HepG2 (cell line): ENCODE results near the gene NOS1AP. TPM values are rescaled to one million over a fixed set of nuclear protein-coding genes. Genes with fewer than 3 reads are reported as not detected.

Source experiments
- CREB1 ChIP-seq, 2 experiments: fragments of 450-650 bp in 1 of 2; IDR thresholded peaks; 2 replicates each; pipeline ENCODE4 v1.6.1; 2016 to 2017; ENCODE audit warnings: control low read depth in 1 of 2, mild to moderate bottlenecking in 1 of 2, missing compliant biosample characterization in 1 of 2, missing genetic modification characterization in 1 of 2
- MBD4 ChIP-seq: IDR thresholded peaks from 2 replicates; pipeline ENCODE4 v1.6.1; 2012; ENCODE audit warnings: low read length, inconsistent platforms, borderline replicate concordance
- MEF2D ChIP-seq: sonication (generic); formaldehyde crosslinking; IDR thresholded peaks from 2 replicates; pipeline ENCODE4 v1.5.1; 2020; ENCODE audit warnings: mild to moderate bottlenecking, missing genetic modification reagents
- MEIS1 ChIP-seq: sonication (generic); formaldehyde crosslinking; IDR thresholded peaks from 2 replicates; pipeline ENCODE4 v1.9.0; 2021; ENCODE audit warnings: mild to moderate bottlenecking, missing genetic modification reagents, moderate library complexity, borderline replicate concordance
- NFIB ChIP-seq: sonication (generic); formaldehyde crosslinking; IDR thresholded peaks from 2 replicates; pipeline ENCODE4 v1.9.0; 2021; ENCODE audit warnings: missing genetic modification reagents, mild to moderate bottlenecking, borderline replicate concordance
- PITX1 ChIP-seq: sonication (generic); formaldehyde crosslinking; IDR thresholded peaks from 2 replicates; pipeline ENCODE4 v1.5.1; 2020; ENCODE audit warnings: mild to moderate bottlenecking, missing genetic modification reagents
- SP4 ChIP-seq: sonication (generic); formaldehyde crosslinking; IDR thresholded peaks from 2 replicates; pipeline ENCODE4 v1.8.1; 2023; ENCODE audit warnings: mild to moderate bottlenecking, missing genetic modification reagents
- YEATS2 ChIP-seq: sonication (generic); formaldehyde crosslinking; IDR thresholded peaks from 2 replicates; pipeline ENCODE4 v1.4.0; 2020; ENCODE audit warnings: missing genetic modification reagents, borderline replicate concordance
- ZC3H13 ChIP-seq: sonication (generic); formaldehyde crosslinking; IDR thresholded peaks from 2 replicates; pipeline ENCODE4 v1.8.1; 2023; ENCODE audit warnings: mild to moderate bottlenecking, missing genetic modification reagents, moderate library complexity
- ZNF235 ChIP-seq: sonication (generic); formaldehyde crosslinking; IDR thresholded peaks from 2 replicates; pipeline ENCODE4 v1.8.1; 2023; ENCODE audit warnings: mild to moderate bottlenecking, missing genetic modification reagents, borderline replicate concordance
- ZNF317 ChIP-seq: sonication (generic); formaldehyde crosslinking; IDR thresholded peaks from 2 replicates; pipeline ENCODE4 v1.5.0; 2020; ENCODE audit warnings: mild to moderate bottlenecking, missing genetic modification reagents
- ZNF430 ChIP-seq: sonication (generic); formaldehyde crosslinking; IDR thresholded peaks from 2 replicates; pipeline ENCODE4 v1.9.0; 2021; ENCODE audit warnings: mild to moderate bottlenecking, missing genetic modification reagents
- ZNF710 ChIP-seq: sonication (generic); formaldehyde crosslinking; IDR thresholded peaks from 2 replicates; pipeline ENCODE4 v1.5.0; 2020; ENCODE audit warnings: mild to moderate bottlenecking, missing genetic modification reagents, borderline replicate concordance
- ZNF761 ChIP-seq: sonication (generic); formaldehyde crosslinking; conservative IDR thresholded peaks from 2 replicates; pipeline ENCODE4 v1.4.0; 2020; ENCODE audit warnings: mild to moderate bottlenecking, missing genetic modification reagents
- ZNF788 ChIP-seq: sonication (generic); formaldehyde crosslinking; IDR thresholded peaks from 2 replicates; pipeline ENCODE4 v1.5.0; 2020; ENCODE audit warnings: mild to moderate bottlenecking, missing genetic modification reagents, borderline replicate concordance
- polyA plus RNA-seq, 8 experiments: library from polyadenylated mRNA; depleted of rRNA in 3 of 8; stranded (reverse) in 7 of 8; unstranded in 1 of 8; fragments of >200 nt; fragmentation: Illumina TruSeq in 4 of 8; extraction: Trizol in 4 of 8; gene quantifications; 2 replicates each; pipeline versions ENCODE4 v1.2.1 to v1.2.3, GENCODE V29; 2011 to 2016; ENCODE audit warnings: low read depth in 4 of 8, missing spikeins in 1 of 8, mixed read lengths in 1 of 8; ENCODE audit not compliant: insufficient read depth in 1 of 8
- total RNA-seq, 5 experiments: library from RNA; depleted of rRNA; stranded (reverse); fragments of >200 nt; fragmentation: Illumina TruSeq; extraction: Trizol; gene quantifications; 2 replicates each; pipeline ENCODE4 v1.2.3, GENCODE V29; 2016; ENCODE audit warnings: low read depth in 1 of 5
- TF ChIP-seq, protein P1 (sequence below): sonication (generic); formaldehyde crosslinking; IDR thresholded peaks from 2 replicates; pipeline ENCODE4 v1.5.1; 2020; ENCODE audit warnings: mild to moderate bottlenecking, missing genetic modification reagents, borderline replicate concordance

NOS1AP gene
- total and polyA plus RNA-seq, 2 of the 13 experiments (the other 11 are each of a cell fraction or from before 2014, with no cell fraction given) = 2.0 to 3.3 TPM

DNA sequence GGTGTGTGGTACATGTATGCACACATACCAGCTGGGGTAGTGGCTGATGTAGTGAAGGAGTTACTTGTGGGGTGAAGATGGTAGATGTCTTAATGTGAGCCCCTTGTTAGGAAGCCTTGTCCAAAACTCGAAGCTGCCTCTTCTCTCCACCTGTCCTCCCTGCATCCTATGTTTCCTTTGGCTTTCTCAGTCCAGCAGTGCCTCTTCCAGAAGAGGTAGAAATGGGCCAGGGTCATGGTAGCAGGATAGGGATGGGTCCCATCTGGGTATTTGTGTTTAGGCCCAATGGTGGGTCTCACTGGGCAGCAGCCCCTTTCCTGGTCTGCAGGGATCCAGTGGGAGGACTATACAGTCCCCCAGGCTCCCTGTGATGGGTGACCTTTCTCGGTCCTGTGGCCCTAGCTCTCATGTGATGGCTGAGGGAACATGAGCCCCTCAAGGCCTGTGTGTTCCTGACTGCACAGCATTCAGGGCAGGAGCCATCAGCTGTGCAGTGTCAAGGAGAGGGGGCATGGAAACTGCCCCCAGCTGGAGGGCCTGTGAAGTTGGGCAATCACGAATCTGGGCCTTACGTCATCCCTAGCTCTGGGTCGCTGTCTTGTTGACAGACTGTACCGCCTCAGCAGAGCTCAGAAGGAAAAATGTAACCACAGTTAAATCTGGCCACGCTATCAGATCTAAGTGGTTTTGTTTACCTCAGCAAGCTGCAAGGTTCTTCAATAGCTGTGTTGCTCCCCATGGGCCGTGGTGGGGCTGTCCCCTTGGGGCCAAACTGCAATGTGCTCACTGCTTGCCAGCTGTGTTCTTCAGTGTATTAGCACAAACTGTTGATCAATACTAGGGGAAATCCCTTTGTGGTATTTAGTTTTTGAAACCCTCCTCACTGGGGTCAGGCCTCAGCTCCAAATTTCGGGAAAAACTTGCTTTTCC is 82.7 kb downstream of the NOS1AP start (continued):
- TF ChIP-seq, protein P1, sequence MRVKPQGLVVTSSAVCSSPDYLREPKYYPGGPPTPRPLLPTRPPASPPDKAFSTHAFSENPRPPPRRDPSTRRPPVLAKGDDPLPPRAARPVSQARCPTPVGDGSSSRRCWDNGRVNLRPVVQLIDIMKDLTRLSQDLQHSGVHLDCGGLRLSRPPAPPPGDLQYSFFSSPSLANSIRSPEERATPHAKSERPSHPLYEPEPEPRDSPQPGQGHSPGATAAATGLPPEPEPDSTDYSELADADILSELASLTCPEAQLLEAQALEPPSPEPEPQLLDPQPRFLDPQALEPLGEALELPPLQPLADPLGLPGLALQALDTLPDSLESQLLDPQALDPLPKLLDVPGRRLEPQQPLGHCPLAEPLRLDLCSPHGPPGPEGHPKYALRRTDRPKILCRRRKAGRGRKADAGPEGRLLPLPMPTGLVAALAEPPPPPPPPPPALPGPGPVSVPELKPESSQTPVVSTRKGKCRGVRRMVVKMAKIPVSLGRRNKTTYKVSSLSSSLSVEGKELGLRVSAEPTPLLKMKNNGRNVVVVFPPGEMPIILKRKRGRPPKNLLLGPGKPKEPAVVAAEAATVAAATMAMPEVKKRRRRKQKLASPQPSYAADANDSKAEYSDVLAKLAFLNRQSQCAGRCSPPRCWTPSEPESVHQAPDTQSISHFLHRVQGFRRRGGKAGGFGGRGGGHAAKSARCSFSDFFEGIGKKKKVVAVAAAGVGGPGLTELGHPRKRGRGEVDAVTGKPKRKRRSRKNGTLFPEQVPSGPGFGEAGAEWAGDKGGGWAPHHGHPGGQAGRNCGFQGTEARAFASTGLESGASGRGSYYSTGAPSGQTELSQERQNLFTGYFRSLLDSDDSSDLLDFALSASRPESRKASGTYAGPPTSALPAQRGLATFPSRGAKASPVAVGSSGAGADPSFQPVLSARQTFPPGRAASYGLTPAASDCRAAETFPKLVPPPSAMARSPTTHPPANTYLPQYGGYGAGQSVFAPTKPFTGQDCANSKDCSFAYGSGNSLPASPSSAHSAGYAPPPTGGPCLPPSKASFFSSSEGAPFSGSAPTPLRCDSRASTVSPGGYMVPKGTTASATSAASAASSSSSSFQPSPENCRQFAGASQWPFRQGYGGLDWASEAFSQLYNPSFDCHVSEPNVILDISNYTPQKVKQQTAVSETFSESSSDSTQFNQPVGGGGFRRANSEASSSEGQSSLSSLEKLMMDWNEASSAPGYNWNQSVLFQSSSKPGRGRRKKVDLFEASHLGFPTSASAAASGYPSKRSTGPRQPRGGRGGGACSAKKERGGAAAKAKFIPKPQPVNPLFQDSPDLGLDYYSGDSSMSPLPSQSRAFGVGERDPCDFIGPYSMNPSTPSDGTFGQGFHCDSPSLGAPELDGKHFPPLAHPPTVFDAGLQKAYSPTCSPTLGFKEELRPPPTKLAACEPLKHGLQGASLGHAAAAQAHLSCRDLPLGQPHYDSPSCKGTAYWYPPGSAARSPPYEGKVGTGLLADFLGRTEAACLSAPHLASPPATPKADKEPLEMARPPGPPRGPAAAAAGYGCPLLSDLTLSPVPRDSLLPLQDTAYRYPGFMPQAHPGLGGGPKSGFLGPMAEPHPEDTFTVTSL = peak; percentile 67
- TF ChIP-seq MEIS1 (0 out of 2 replicates have a peak, but pooled peaks have one; percentile 73), ZC3H13 (CRISPR knock-in tag) (peak; percentile 59; the same call in 1 of the 2 replicates), ZNF788 (CRISPR knock-in tag) (peak; percentile 86; the same call in 1 of the 2 replicates), SP4 (CRISPR knock-in tag) (peak; percentile 70; the same call in 1 of the 2 replicates), ZNF317 (peak; percentile 63; the same call in 1 of the 2 replicates), ZNF430 (CRISPR knock-in tag) (peak; percentile 65; the same call in 1 of the 2 replicates), ZNF710 (CRISPR knock-in tag) (peak; percentile 79), MEF2D (0 out of 2 replicates have a peak, but pooled peaks have one; percentile 39), MBD4 (no peak), ZNF235 (peak; percentile 22; the same call in 1 of the 2 replicates), NFIB (no peak), ZNF761 (CRISPR knock-in tag) (0 out of 2 replicates have a peak, but pooled peaks have one; percentile 31), CREB1 (IDR thresholded peaks at IDR 0.05) (peak; percentile 69), CREB1 (CRISPR knock-in tag; IDR thresholded peaks at IDR 0.05) (peak; percentile 46; the same call in 1 of the 2 replicates), PITX1 (peak; percentile 69; the same call in 1 of the 2 replicates), YEATS2 (CRISPR knock-in tag) (no peak; the same call in 1 of the 2 replicates)
